GM19193 (cell line): Measurements from ENCODE around the gene HYAL2.

ENCODE experiments used
- POLR2A ChIP-seq: IDR thresholded peaks from 4 replicates; pipeline ENCODE4 v1.6.1; 2011; ENCODE audit not compliant: insufficient read depth, insufficient read length; ENCODE audit errors: extremely low read depth

The HYAL2 gene

GRCh38 chr3:50295553-50296431, 26.8 kb downstream of the HYAL2 start:
- TF ChIP-seq POLR2A, result no peak

DNA sequence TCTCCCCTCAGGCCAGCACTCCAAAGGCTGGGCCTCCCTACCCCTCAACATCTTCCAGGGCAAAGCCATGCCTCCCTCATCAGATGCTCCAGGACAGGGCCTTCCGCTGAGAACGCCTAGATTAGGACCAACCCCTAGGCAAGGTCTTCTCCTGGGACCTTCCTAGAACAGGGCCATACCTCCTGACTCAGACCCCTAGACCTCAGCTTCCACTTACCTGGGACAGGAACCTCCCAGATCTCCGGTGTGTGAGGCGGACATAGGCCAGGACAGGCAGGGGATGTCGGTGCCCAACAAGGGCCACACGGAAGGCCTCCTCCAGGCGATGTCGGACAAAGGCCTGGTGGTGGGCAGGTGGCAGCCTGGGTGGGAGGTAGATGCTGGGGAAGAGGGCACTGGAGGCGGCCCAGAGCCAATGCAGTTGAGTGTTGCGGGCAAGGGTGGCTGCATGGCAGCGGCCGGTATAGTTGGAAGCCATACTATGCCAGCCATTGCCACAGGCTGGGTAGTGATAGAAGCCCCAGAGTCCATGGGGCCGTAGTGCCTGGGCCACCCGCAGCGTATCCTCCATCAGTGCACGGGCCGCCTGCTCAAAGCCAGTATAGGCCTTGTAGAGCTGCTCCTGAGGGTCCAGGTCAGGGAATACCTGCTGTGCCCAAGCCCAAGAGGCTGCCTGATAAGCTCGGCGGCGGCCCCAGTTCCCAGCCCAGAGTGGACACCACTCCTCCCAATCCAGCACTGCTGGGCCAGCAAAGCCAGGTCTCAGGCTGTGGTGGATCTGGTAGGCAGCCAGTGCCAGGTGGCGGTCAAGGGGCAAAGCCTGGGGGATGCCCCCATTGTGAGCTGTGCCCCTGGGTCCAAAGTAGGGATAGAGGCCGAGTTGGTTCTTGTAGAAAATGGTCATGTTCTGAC, 27.8 kb downstream of the HYAL2 start:
- no peak for TF ChIP-seq POLR2A

DNA sequence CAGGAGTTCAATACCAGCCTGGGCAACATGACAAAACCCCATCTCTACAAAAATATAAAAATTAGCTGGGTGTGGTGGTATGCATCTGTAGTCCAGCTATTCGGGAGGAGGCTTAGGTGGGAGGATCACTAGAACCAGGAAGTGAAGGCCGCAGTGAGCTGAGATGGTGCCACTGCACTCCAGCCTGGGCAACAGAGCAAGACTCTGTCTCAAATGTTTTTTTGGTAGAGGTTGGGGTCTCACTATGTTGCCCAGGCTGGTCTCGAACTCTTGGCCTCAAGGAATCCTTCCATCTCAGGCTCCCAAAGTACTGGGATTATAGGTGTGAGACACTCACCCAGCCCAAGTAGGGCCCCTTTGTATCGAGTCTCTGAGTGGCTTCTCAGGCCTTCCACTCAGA, 28.5 kb downstream of the HYAL2 start:
- TF ChIP-seq POLR2A, result no peak

- no peak for TF ChIP-seq POLR2A
Observed at GRCh38 chr3:50293079-50293801, 29.3 kb downstream of the HYAL2 start.

- TF ChIP-seq POLR2A, result peak; percentile 75
Observed at GRCh38 chr3:50292159-50293078, 30.1 kb downstream of the HYAL2 start, which contains the start of gene IFRD2. Gene IFRD2 (minus strand): TSS chr3:50292429. CDS start chr3:50292274, 155 bp downstream.

- no peak for TF ChIP-seq POLR2A
Observed at GRCh38 chr3:50290161-50290641, 32.3 kb downstream of the HYAL2 start.

DNA sequence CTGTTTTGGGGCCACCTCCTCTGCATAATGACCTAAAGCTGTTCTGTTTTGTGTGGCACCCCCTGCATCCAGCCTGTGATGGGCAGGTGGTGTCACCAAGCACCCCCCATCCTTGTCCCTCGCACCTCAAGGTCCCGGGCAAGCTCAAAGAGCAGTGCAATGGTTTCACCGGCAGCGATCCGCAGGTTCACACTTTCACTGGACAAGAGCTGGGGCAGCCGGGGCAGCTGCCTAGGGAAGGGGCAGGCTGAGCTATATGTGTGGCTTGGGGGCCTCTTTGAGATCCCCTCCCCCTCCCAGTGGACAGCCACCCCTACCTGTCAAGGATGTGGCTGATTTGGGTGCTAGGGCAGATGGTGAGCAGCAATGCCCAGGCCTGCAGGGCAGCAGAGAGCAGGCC, 33.4 kb downstream of the HYAL2 start:
- no peak for TF ChIP-seq POLR2A

- TF ChIP-seq POLR2A, result no peak
Observed at GRCh38 chr3:50288387-50289007, 34.0 kb downstream of the HYAL2 start.

DNA sequence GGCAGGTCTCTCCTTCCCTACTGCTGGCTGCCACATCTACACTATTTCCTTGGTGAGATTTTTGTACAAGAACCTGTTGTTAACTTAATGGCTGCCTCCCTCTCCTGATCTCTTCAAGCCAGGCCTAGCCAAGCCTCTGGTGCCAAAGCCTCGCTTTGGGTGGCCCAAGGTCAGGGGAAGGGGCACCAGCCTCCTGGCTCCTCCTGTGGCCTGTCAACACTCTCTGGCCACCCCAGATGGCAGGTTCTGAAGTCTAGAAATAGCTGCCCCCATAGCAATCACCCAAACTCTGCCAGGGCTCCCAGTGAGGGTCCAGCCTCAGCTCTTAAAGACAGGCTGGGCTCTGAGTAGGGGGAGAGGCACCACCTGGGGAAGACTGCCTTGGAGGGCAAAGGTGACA, 35.3 kb downstream of the HYAL2 start:
- TF ChIP-seq POLR2A, result no peak

GRCh38 chr3:50286322-50287227, 36.0 kb downstream of the HYAL2 start:
- no peak for TF ChIP-seq POLR2A

GRCh38 chr3:50279255-50280016, 43.1 kb downstream of the HYAL2 start:
- no peak for TF ChIP-seq POLR2A

- TF ChIP-seq POLR2A, result no peak
Observed at GRCh38 chr3:50278880-50279224, 43.7 kb downstream of the HYAL2 start, which contains the start of gene LSMEM2. Gene LSMEM2 (plus strand): TSS chr3:50279087. CDS start chr3:50279114, 27 bp downstream.
